KMS-11 (cell line): Measurements from ENCODE around the gene SLC9A4.

Experiments
- H2AFZ ChIP-seq: fragments of 200-600 bp; sonication (generic); 2 replicates; pipeline ENCODE4 v1.6.1; 2016; ENCODE audit warnings: antibody characterized with exemption, mixed run types, low read depth
- H3K27ac ChIP-seq: fragments of 200-600 bp; sonication (generic); 2 replicates; pipeline ENCODE4 v1.6.1; 2016; ENCODE audit warnings: mild to moderate bottlenecking, mixed run types
- H3K27me3 ChIP-seq: fragments of 200-600 bp; sonication (generic); 2 replicates; pipeline ENCODE4 v1.6.1; 2017; ENCODE audit warnings: mild to moderate bottlenecking, low read depth, mixed run types, moderate library complexity; ENCODE audit not compliant: insufficient read depth
- H3K36me3 ChIP-seq: fragments of 200-600 bp; sonication (generic); 2 replicates; pipeline ENCODE4 v1.6.1; 2017; ENCODE audit warnings: mild to moderate bottlenecking, mixed run types; ENCODE audit not compliant: insufficient read depth
- H3K4me1 ChIP-seq: fragments of 200-600 bp; sonication (generic); 2 replicates; pipeline ENCODE4 v1.6.1; 2016; ENCODE audit warnings: mild to moderate bottlenecking, low read depth, mixed run types; ENCODE audit not compliant: poor library complexity, severe bottlenecking
- H3K4me2 ChIP-seq: fragments of 200-600 bp; sonication (generic); 2 replicates; pipeline ENCODE4 v1.7.0; 2016; ENCODE audit warnings: mild to moderate bottlenecking, mixed run types
- H3K4me3 ChIP-seq: fragments of 200-600 bp; sonication (generic); IDR thresholded peaks from 2 replicates; pipeline ENCODE4 v1.6.1; 2017; ENCODE audit warnings: low read depth, low read length, mixed read lengths; ENCODE audit not compliant: insufficient read depth
- H3K79me2 ChIP-seq: fragments of 200-600 bp; sonication (generic); 2 replicates; pipeline ENCODE4 v1.6.1; 2016; ENCODE audit warnings: low read depth, mixed run types; ENCODE audit not compliant: insufficient read depth
- H3K9ac ChIP-seq: fragments of 200-600 bp; sonication (generic); 2 replicates; pipeline ENCODE4 v1.6.1; 2016; ENCODE audit warnings: mild to moderate bottlenecking, mixed run types
- H4K20me1 ChIP-seq: fragments of 200-600 bp; sonication (generic); 2 replicates; pipeline ENCODE4 v1.6.1; 2016; ENCODE audit warnings: mild to moderate bottlenecking, mixed run types; ENCODE audit not compliant: insufficient read depth
- CTCF ChIP-seq: fragments of 200-600 bp; sonication (generic); conservative IDR thresholded peaks from 2 replicates; pipeline ENCODE4 v1.6.1; 2017; ENCODE audit warnings: low read depth, mild to moderate bottlenecking, antibody characterized with exemption, low read length, moderate library complexity, mixed read lengths

The SLC9A4 gene

GRCh38 chr2:102502576-102502975 is 29.6 kb downstream of the SLC9A4 start:
- H3K4me1 ChIP-seq: no peaks in the 10 kb centered on the region
- no peaks in the 10 kb centered on the region for H4K20me1 ChIP-seq
- no peak overlapping the region for H3K9ac ChIP-seq
- no peaks in the 10 kb centered on the region for H3K36me3 ChIP-seq
- H2AFZ ChIP-seq: no peak overlapping the region
- no peak for TF ChIP-seq CTCF
- no peak overlapping the region for H3K4me2 ChIP-seq
- H3K27ac ChIP-seq: no peak overlapping the region
- H3K27me3 ChIP-seq: no peaks in the 10 kb centered on the region
- no peaks in the 10 kb centered on the region for H3K79me2 ChIP-seq
- no peak overlapping the region for H3K4me3 ChIP-seq

- Histone ChIP-seq H3K36me3 (no peaks in the 10 kb centered on the region), H3K79me2 (no peaks in the 10 kb centered on the region), H3K27me3 (no peaks in the 10 kb centered on the region), H3K4me1 (no peaks in the 10 kb centered on the region), H3K9ac (no peak overlapping the region), H2AFZ (no peak overlapping the region), H3K4me2 (no peak overlapping the region), H3K4me3 (no peak overlapping the region), H3K27ac (no peak overlapping the region), H4K20me1 (no peaks in the 10 kb centered on the region)
- no peak for TF ChIP-seq CTCF
These were observed 31.8 kb downstream of the SLC9A4 start for GRCh38 chr2:102504833-102505232.

- no peak overlapping the region for H2AFZ ChIP-seq
- H3K4me3 ChIP-seq: no peak overlapping the region
- no peak overlapping the region for H3K9ac ChIP-seq
- TF ChIP-seq CTCF: no peak
- H3K4me2 ChIP-seq: no peak overlapping the region
- no peaks in the 10 kb centered on the region for H3K79me2 ChIP-seq
- H3K27me3 ChIP-seq: no peaks in the 10 kb centered on the region
- no peaks in the 10 kb centered on the region for H3K36me3 ChIP-seq
- no peaks in the 10 kb centered on the region for H4K20me1 ChIP-seq
- no peak overlapping the region for H3K27ac ChIP-seq
- H3K4me1 ChIP-seq: no peaks in the 10 kb centered on the region
These were observed 32.3 kb downstream of the SLC9A4 start for GRCh38 chr2:102505290-102505689.

- Histone ChIP-seq H4K20me1 (no peaks in the 10 kb centered on the region), H3K4me2 (no peak overlapping the region), H3K9ac (no peak overlapping the region), H3K36me3 (no peaks in the 10 kb centered on the region), H3K4me1 (no peaks in the 10 kb centered on the region), H3K27me3 (no peaks in the 10 kb centered on the region), H3K4me3 (no peak overlapping the region), H2AFZ (no peak overlapping the region), H3K79me2 (no peaks in the 10 kb centered on the region), H3K27ac (no peak overlapping the region)
- TF ChIP-seq CTCF: no peak
These were observed 33.7 kb downstream of the SLC9A4 start for GRCh38 chr2:102506743-102507142.

- no peak overlapping the region for H2AFZ ChIP-seq
- no peak overlapping the region for H3K27ac ChIP-seq
- TF ChIP-seq CTCF: no peak
- H3K9ac ChIP-seq: no peak overlapping the region
- no peak overlapping the region for H3K4me2 ChIP-seq
- H3K36me3 ChIP-seq: no peaks in the 10 kb centered on the region
- H3K27me3 ChIP-seq: no peaks in the 10 kb centered on the region
- no peaks in the 10 kb centered on the region for H3K79me2 ChIP-seq
- no peak overlapping the region for H3K4me3 ChIP-seq
- H4K20me1 ChIP-seq: no peaks in the 10 kb centered on the region
- H3K4me1 ChIP-seq: no peaks in the 10 kb centered on the region
These were observed 35.8 kb downstream of the SLC9A4 start for GRCh38 chr2:102508863-102509262.
